ENCODE measurements around the gene ZNF195. TPM values are rescaled to one million over a fixed set of nuclear protein-coding genes. Genes with fewer than 3 reads are reported as not detected.
"Not testable (repeated sequence)": the region's sequence is repeated elsewhere in the genome, so short reads cannot be mapped to it uniquely, and the experiment has no call there.

The ZNF195 gene
- total RNA-seq, 4 donors from 2014 or later: 36.1 to 94.1 (median 40.6) TPM

DNA sequence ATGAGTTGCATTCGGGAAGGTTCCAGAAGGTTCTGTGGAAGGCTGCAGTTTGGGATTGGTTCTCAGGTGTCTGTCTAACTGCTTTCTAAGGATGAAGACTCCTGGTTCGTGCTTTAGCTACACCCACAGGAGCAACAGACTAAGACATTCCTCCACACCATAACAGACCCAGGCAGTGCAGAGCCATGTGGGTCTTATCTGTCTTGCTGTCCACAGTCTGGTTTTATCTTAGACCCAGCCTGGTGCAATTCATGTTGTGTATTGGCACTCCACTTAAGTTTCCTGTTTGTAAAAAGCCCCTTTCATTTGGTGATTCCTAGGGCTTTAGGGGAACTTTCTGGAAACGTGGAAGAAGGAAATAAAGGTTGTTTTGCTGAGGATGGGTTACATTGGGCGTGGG, 22.1 kb upstream of the ZNF195 start:
- H3K9me3 ChIP-seq, H3K4me3 ChIP-seq, H3K27ac ChIP-seq, H3K4me1 ChIP-seq, DNase-seq, H3K36me3 ChIP-seq, H3K27me3 ChIP-seq: not testable (repeated sequence)

- H3K27me3 ChIP-seq, H3K9me3 ChIP-seq, DNase-seq, H3K4me1 ChIP-seq, H3K4me3 ChIP-seq, H3K36me3 ChIP-seq, H3K27ac ChIP-seq: not testable (repeated sequence)
These were observed 19.6 kb upstream of the ZNF195 start for GRCh38 chr11:3398509-3398908.

DNA sequence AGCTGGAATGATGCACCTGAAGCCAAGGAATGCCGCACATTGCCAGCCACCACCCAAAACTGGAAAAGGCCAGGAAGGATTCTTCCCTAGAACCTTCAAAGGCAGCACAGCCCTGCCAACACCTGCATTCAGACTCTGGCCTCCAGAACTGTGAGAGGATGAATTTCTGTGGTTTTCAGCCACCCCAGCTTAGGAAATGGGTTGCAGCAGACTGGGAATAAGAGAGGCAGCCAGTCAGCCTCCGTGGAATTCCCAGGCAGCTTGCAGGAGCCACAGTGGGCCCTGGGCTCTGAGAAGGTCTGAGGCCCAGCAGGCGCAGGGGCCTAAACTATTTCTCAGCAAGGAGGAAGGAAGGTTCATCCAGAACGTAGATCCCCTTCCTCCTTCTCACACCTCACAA, 19.2 kb upstream of the ZNF195 start:
- H3K27me3 ChIP-seq, H3K9me3 ChIP-seq, H3K27ac ChIP-seq, H3K4me1 ChIP-seq, DNase-seq, H3K4me3 ChIP-seq, H3K36me3 ChIP-seq: not testable (repeated sequence)

DNA sequence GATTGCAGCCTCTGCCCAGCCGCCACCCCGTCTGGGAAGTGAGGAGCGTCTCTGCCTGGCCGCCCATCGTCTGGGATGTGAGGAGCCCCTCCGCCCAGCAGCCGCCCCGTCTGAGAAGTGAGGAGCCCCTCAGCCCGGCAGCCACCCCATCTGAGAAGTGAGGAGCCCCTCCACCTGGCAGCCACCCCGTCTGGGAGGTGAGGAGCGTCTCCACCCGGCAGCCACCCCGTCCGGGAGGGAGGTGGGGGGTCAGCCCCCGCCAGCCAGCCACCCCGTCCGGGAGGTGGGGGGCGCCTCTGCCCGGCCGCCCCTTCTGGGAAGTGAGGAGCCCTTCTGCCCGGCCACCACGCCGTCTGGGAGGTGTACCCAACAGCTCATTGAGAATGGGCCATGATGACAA, 18.3 kb upstream of the ZNF195 start:
- H3K27me3 ChIP-seq, H3K9me3 ChIP-seq, H3K27ac ChIP-seq: not testable (repeated sequence)

DNA sequence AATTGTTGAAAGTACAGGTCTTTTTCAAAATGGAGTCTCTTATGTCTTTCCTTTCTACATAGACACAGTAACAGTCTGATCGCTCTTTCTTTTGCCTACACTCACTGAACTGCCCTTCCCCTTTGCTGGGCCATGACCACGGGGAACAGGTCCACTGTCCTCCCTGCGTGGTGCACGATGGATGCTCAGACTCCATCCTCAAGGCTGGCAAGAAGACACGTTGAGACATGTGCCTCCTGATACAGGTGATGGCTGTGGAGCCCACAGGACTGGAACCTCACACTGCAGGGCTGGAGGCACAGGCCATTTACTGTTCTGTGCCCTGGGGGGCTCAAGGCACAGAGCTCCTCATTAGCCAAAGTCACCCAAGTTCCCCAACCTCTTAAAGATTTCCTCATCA, 16.5 kb upstream of the ZNF195 start:
- H3K27me3 ChIP-seq, DNase-seq, H3K36me3 ChIP-seq, H3K4me1 ChIP-seq, H3K4me3 ChIP-seq, H3K27ac ChIP-seq, H3K9me3 ChIP-seq: not testable (repeated sequence)

More for the DNA sequence above, 18.3 kb upstream of the ZNF195 start:
- not testable (repeated sequence) for H3K36me3 ChIP-seq, H3K4me1 ChIP-seq, DNase-seq, H3K4me3 ChIP-seq

- DNase-seq: not testable (repeated sequence)
These were observed 16.0 kb upstream of the ZNF195 start for GRCh38 chr11:3394956-3395355.

DNA sequence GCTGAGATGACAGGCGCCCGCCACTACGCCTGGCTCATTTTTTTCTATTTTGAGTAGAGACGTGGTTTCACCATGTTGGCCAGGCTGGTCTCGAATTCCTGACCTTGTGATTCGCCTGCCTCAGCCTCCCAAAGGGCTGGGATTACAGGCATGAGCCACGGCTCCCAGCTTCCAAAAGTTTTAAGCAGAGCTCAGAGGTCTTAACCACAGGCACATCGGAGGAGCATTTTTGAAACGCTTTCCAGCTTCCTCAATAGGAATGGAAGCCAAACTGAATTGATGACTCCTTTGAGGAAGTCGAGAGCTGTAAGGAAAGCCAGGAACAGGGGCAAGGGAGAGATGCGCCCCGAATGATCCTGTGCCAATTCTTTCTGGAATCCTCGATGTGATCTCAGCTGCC, 14.5 kb upstream of the ZNF195 start:
- not testable (repeated sequence) for H3K4me3 ChIP-seq, H3K27ac ChIP-seq, DNase-seq, H3K9me3 ChIP-seq, H3K4me1 ChIP-seq, H3K27me3 ChIP-seq, H3K36me3 ChIP-seq

More at GRCh38 chr11:3394956-3395355, 16.0 kb upstream of the ZNF195 start:
- H3K9me3 ChIP-seq, H3K4me1 ChIP-seq, H3K27ac ChIP-seq, H3K27me3 ChIP-seq, H3K36me3 ChIP-seq, H3K4me3 ChIP-seq: not testable (repeated sequence)

DNA sequence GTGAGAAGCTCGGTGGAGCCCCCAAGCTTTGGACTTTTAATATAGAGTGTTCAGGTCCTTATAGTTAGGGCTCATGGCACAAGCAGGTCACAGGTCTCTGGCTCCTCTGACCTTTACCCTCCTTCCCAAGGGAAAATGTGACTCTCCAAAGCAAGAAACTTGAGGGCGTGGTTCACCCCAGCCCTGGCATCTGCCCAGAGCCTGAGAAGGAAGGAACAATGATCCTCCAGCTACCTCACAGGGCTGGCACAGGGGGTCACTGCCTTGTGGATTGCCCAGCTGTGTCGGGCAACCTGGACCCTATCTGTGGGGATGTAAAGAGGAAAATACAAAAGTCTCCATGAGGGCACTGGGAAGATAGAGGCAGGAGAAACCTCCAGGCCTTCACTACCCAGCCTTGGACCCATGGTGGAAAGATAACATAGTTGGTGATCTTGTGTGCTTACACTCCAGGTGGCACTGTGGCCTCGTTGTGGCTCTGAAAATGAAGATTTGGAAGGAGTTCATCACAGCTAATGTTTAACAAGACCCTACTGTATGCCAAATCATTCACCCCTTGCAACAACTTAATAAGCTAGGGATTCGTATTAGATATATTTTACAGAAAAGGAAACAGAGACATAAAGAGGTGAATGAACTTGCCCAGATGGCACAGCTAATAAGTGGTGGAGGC, 3.8 kb upstream of the ZNF195 start:
- Histone ChIP-seq H3K36me3 (no peaks in the 10 kb centered on the region), H3K27me3 (no peaks in the 10 kb centered on the region), H3K4me1 (peaks cover 0 to 1% (median 0%) of the 10 kb centered on the region in 4 donors), H3K27ac (no peak overlapping the region), H3K4me3 (no peak overlapping the region), H3K9me3 (no peaks in the 10 kb centered on the region)
- TF ChIP-seq POLR2A (IDR thresholded peaks at IDR 0.05): no peak
- TF ChIP-seq CTCF (IDR thresholded peaks at IDR 0.05): no peak
- DNase-seq: no peak

DNA sequence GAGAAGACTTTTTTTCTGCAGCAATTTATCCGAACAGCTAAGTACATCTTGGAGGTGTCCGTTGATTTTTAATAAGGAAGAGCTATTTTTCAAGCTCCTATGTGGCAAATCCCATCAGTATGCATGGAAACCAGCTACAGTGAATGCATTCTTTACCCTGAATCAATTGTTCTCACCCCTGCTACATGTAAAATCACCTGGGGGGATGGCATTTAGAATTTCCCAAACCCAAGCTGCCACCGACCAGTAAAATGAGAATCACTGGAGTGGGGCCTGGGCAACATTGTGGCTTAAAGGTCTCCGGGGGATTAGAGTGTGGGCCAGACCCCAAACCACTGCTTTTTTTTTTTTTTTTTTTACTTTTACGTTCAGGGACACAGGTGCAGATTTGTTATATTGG, 2.8 kb upstream of the ZNF195 start:
- Histone ChIP-seq H3K4me3 (no peak overlapping the region), H3K9me3 (no peaks in the 10 kb centered on the region), H3K27me3 (no peaks in the 10 kb centered on the region), H3K4me1 (peaks cover 0 to 11% (median 0%) of the 10 kb centered on the region in 4 donors), H3K27ac (no peak overlapping the region), H3K36me3 (peaks cover 0 to 7% (median 0%) of the 10 kb centered on the region in 3 donors)
- no peak for DNase-seq
- TF ChIP-seq POLR2A (IDR thresholded peaks at IDR 0.05) (no peak), CTCF (IDR thresholded peaks at IDR 0.05) (no peak)

Data from Peyer's patch (tissue), 4 donors.